Measurements from ENCODE around the gene SCAMP1.

The SCAMP1 gene

GRCh38 chr5:78486218-78486617, 125.8 kb downstream of the SCAMP1 start:
- H3K27ac ChIP-seq: no peak overlapping the region
- no peak for TF ChIP-seq CTCF (conservative IDR thresholded peaks at IDR 0.05)

- no peak for TF ChIP-seq CTCF (conservative IDR thresholded peaks at IDR 0.05)
- H3K27ac ChIP-seq: no peak overlapping the region
Observed at GRCh38 chr5:78487846-78488245, 127.4 kb downstream of the SCAMP1 start.

- no peak overlapping the region for H3K27ac ChIP-seq
- TF ChIP-seq CTCF (conservative IDR thresholded peaks at IDR 0.05): no peak
Observed at GRCh38 chr5:78490709-78491485, 130.5 kb downstream of the SCAMP1 start.

- H3K27ac ChIP-seq: no peak overlapping the region
- no peak for TF ChIP-seq CTCF (conservative IDR thresholded peaks at IDR 0.05)
Observed at GRCh38 chr5:78492224-78492623, 131.8 kb downstream of the SCAMP1 start.

- TF ChIP-seq CTCF (conservative IDR thresholded peaks at IDR 0.05): no peak
- no peak overlapping the region for H3K27ac ChIP-seq
Observed at GRCh38 chr5:78492650-78493049, 132.2 kb downstream of the SCAMP1 start.

GRCh38 chr5:78495800-78496199, 135.4 kb downstream of the SCAMP1 start:
- no peak for TF ChIP-seq CTCF (conservative IDR thresholded peaks at IDR 0.05)
- no peak overlapping the region for H3K27ac ChIP-seq

- no peak overlapping the region for H3K27ac ChIP-seq
- TF ChIP-seq CTCF (conservative IDR thresholded peaks at IDR 0.05): no peak
Observed at GRCh38 chr5:78496373-78496772, 136.0 kb downstream of the SCAMP1 start.
